Fibroblast of lung (primary cell): ENCODE data around the gene DHRS7. TPM values are rescaled to one million over a fixed set of nuclear protein-coding genes. Genes with fewer than 3 reads are reported as not detected.

Source experiments
- polyA plus RNA-seq, 2 donors: library from polyadenylated mRNA; depleted of rRNA in 1 of 2; stranded (reverse) in 1 of 2; unstranded in 1 of 2; fragments of >200 nt; gene quantifications; 2 replicates each; pipeline ENCODE4 v1.2.1, GENCODE V29; 2011 to 2012; ENCODE audit warnings: missing spikeins in 1 of 2
- total RNA-seq: library from RNA; depleted of rRNA; stranded (reverse); fragments of >200 nt; gene quantifications from 2 replicates; pipeline ENCODE4 v1.2.1, GENCODE V29; 2014

Gene DHRS7
- total and polyA plus RNA-seq, 2 donors (not counting 1 experiment from before 2014, with no cell fraction given), result 61.0 to 170 TPM

Other genes with a start within 250 kb of the DHRS7 start
- not detected in 2 replicates for gene LRRC9, start 245.3 kb downstream of the DHRS7 start, total RNA-seq
- not detected in 2 replicates for gene LRRC9, start 245.3 kb downstream of the DHRS7 start, polyA plus RNA-seq
- 69.9 and 95.0 TPM in 2 replicates for gene PCNX4, start 73.5 kb downstream of the DHRS7 start, total RNA-seq
- 52.1 and 57.8 TPM in 2 replicates for gene PCNX4, start 73.5 kb downstream of the DHRS7 start, polyA plus RNA-seq
- gene PPM1A, start 83.8 kb upstream of the DHRS7 start, total RNA-seq, result 21.8 and 25.9 TPM in 2 replicates
- 38.0 and 51.3 TPM in 2 replicates for gene PPM1A, start 83.8 kb upstream of the DHRS7 start, polyA plus RNA-seq